Activated naive CD4-positive, alpha-beta T cell (primary cell): ENCODE measurements around the gene RAB5A.
"Not testable (repeated sequence)": the region's sequence is repeated elsewhere in the genome, so short reads cannot be mapped to it uniquely, and the experiment has no call there.

Source experiments
- DNase-seq, 4 experiments: peaks; one replicate each; lab custom pipeline; 2025; lab: John Stamatoyannopoulos, UW

The RAB5A gene, protein sequence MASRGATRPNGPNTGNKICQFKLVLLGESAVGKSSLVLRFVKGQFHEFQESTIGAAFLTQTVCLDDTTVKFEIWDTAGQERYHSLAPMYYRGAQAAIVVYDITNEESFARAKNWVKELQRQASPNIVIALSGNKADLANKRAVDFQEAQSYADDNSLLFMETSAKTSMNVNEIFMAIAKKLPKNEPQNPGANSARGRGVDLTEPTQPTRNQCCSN

DNA sequence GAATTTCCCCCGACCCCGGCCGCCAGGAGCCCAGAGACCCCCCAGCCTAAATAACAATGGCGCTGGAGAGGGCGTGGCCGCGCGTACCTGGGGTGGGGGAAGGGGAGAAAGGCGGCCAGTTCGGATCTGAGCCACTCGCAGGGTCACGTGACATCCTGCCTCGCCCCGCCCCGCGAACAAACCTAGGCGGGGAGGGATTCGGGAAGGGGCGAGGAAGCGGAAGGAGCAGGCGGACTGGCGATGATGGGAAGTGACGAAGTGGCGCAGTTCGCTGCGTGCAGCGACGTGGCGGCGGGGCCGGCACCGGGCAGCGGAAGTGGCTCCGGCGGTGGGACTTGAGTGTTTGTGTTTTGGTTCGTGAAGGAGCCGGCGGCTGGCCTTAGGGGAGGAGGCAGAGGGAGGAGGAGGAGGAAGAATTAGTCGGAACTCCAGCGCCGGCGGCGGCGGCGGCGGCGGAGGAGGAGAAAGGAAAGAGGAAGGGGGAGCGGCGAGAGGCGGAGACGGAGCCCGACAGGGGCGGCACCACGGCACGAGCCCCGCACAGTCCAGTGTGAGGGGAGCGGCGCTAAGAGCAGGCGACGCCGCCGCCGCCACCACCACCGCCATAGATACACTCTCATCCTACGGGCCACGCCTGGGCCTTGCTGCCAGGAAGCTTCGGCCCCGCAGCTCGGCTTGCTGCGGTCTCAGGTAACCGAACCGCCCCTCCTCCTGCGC is at the start of gene RAB5A:
Gene RAB5A (plus strand): TSS at position 266 of the 717 bp plus-strand sequence. CDS start 3,802 bp downstream, outside the sequence.
- DNase-seq: peak; percentile 84 to 94 (median 88)

DNA sequence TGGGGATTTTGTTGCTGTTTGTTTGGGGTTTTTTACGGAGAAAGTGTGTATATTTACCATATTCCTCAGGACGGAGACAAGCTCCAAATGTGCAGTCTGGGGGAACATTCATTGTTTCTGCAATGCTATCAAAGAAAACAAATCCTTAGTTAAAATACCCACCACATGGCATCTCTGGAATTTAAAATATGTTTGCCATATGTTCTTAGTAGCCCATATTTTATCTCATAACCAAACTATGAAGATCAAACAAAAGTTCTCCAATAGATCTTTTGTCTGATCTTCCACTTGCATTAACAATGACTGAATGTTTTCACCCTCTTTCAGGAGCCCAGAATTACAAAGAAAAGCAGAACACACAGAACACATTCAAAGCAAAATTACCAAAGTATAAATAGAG is 48.2 kb upstream of the RAB5A start:
- no peak for DNase-seq

DNA sequence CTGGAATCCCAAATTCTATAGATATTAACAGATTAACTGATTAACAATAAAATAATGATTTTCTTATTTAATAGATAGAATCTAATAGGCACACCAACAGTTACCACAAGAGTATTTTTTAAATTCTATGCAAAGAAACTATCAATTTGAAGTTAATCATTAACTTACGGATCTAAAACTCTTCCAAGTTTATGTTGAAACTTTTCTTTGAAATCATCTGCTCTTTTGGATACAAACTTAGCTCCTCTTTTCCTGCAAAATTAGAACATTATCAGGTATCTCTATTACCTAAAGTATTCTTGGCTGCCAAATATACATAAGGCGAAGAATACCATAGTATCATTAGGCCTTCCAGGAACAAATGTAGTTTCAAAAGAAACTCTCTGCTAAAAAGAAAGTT is 47.6 kb upstream of the RAB5A start:
- DNase-seq: no peak

DNA sequence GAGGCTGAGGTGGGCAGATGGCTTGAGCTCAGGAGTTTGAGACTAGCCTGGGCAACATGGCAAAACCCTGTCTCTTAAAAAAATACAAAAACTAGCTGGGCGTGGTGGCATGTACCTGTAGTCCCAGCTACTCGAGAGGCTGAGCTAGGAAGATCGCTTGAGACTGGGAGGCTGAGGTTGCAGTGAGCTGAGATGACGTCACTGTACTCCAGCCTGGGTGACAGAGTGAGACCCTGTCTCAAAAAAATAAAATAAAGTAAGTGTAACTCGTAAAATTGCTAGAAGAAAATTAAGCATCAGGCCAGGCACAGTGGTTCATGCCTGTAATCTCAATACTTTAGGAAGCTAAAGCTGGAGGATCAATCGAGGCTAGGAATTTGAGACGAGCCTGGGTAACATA is 47.1 kb upstream of the RAB5A start:
- DNase-seq: not testable (repeated sequence)

DNA sequence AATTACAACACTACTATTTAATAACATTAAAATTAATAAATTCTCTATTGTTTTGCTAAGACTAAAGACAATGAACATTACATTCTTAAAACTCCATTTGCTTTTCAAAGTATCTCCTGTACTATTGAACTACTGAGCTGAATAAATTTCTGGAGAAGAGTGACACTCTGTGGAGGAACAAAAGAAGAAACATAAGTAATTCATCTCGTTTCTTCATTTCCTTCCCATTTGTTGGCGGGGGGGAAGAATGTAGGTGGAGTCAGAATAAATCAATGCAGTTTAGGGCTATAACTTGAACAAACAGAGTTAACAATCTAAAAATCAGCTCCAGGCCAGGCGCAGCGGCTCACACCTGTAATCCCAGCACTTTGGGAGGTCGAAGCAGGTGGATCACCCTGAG is 45.6 kb upstream of the RAB5A start:
- DNase-seq: no peak

DNA sequence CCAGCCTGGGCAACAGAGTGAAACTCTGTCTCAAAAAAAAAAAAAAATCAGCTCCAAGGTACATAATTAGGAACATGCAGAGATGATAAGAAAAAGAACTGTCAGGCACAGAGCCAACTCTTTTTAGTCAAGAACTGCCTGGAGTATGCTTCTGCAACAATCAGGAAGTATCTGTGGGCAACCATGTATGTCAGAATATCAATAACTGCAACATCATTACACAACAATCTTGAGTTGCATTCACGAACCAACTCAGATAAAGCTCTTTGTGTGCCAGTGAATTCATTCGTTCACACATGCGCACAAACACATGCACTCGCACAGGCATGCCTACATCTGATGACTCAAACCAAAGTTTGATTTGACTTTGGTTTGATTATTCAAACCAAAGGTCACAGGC is 45.0 kb upstream of the RAB5A start:
- DNase-seq: no peak

DNA sequence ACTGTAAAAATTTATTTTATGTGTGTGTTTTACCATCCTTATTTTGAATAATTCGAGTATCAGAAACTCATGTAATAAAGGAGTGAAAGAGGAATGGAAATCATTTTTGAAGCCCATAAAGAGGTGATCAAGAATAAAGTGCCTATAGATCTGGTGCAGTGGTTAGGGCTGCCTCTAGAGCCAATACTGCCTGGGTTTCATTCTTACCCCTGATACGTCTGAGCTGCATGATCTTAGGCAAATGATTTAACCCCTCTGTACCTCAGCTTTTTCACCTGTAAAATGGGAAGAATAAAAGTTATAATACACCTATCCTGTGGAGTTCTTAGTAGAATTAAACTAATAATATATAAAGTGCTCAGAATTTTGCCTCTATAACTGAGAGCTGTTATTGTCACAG is 43.2 kb upstream of the RAB5A start:
- no peak for DNase-seq

DNA sequence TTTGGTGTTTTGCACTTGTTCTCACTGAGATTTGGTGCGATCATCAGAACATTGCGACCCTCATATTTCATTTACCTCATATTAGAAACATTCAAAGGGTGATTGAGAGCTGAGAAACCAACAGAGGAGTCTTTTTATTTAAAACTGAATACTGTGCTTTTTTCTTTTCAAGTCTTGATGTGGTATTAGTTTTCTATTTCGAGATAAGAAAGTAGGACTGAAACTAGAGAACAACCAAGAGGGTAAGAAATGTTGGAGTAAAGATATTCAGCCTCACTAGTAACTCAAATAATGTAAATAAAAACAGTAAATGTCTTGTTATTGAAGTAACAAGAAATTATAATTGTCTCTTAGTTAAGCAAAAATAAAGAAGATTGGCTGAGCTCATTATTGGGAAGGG is 39.4 kb upstream of the RAB5A start:
- DNase-seq: no peak

DNA sequence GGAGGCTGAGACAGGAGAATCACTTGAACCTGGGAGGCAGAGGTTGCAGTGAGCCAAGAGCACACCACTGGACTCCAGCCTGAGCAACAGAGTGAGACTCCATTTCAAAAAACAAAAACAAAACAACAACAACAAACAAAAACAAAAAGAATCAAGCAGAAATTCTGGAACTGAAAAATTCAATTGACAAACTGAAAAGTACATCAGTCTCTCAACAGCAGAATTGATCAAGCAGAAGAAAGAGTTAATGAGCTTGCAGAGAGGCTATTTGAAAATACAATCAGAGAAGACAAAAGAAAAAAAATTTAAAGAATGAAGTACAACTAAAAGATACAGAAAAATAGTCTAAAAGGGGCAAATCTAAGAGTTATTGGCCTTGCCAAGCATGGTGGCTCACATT is 35.4 kb upstream of the RAB5A start:
- DNase-seq: no peak

DNA sequence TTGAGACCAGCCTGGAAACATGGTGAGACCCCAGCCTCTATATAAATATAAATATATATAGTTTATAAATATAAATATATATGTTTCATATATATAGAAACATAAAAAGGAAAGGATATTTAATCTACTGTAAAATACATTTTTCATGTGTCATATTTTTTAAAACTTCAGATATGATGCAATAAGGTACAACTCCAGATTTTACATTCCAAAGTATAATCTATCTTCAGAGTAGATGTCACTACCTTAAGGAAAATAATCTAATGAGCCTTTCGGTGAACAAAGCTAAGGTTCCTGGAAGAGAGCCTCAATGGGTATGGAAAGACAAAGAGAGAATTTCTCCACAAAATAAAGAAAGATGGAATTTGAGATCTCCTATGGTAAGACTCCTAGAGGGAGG is 29.7 kb upstream of the RAB5A start:
- no peak for DNase-seq

DNA sequence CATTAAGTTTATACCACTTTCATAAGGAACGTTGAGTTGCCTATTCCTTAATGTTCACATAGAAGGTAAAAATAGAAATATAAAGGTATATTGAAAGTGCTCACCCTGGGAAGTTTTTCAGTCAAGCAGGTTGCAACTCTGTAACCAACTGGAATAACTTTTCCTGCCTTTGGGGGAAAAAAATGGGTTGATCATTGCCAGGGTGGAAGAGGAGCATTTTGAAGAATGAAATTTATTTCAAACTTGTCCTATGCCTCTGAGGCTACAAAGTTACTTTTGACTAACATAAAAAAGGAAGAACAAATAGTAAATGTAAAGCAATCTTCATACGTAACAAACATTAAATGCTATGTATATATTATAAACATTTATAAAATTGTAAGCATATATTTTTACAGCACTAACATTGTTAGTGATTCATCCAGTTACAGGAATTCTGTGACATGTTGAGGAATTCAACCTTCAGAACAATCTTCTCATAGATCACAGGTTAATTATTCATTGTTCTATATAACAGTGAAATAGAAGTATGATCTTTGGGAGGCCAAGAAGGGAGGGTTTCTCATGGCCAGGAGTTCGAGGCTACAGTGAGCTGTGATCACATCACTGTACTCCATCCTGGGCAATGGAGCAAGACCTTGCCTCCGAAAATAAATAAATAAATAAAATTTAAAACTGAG is 26.4 kb upstream of the RAB5A start:
- DNase-seq: no peak

DNA sequence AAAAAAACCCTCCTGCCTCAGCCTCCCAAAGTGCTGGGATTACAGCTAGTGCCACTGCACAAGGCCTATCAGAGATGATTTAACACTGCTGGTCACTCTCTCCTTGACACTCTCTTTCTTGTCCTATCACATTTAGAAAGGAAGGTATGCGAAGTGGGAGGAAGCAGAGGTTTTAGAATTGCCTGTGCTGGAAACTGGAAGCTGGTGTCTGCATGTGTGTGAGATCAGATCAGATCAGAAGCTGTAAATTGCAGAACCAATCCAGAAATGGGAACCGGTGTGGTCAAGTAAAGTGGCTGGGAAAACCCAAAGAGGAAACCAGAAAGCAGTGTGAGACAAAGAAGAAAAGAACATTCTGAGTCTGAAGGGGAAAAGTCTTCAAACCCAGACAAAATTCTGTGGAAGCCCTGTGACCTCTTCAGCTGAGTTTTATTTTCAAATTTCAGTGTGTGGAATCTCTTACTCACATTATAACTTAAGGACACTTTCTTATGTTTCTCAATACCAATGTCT is 15.7 kb upstream of the RAB5A start:
- no peak for DNase-seq

DNA sequence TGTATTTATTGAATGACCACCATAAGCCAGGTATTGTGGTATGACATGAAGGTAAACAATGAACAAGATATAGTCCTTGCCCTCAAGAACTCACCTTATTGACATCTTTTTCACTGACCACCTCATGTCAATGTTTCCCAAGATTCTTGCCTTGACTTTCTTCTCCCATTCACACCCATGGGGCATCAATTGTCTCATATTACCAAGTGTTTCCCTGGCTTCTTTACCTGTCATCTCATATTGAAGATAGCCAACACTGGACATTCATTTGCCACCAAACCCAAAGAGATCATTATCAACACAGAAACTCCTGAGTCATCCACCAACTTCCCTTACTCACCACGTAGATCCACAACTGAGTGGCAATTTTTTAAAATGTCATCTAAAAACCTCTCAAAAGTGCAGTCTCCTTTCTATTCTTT is 15.1 kb upstream of the RAB5A start:
- no peak for DNase-seq

DNA sequence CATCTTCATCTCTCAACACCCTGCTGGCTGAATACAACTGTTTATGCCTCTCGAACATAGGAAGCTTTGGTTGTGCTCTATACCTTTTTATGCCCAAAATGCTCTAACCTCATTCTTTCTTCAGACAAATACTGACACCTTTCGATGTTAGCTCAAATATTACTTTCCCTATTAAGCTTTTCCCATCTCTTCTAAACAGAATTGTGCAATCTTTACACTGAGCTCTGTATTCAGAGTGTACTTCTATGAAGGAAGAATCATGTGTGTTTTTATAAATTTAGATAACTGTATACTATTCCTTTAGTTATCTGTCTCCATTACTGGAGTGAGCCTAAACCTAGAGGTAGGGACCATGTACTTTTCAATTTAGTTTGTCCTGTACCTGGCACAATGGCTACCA is 14.5 kb upstream of the RAB5A start:
- no peak for DNase-seq

DNA sequence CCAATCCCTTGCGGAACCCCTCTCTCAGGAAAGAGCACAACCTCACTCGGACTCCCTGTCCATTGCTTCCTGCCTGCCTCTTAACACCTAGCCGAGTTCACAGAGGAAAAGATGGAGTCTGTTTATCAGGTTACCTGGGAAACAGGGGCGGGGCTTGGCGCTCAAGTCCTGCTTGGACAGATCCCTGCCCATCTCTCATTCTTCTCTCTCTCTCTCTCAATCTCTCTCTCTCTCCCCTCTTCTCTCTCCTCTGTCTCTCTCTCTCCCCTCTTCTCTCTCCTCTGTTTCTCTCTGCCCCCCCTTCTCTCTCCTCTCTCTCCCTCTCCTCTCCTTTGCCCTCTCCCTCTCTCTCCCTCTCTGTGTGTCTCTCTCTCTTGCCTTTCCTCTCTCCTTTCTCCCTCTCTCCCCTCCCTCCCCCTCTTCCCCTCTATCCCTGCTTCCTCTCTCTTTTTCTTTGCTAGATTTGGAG is 12.8 kb upstream of the RAB5A start, which contains the start of gene EFHB:
Gene EFHB (minus strand): TSS at position 120 of the 469 bp plus-strand sequence. CDS start 199 bp downstream, outside the sequence.
- DNase-seq: no peak

DNA sequence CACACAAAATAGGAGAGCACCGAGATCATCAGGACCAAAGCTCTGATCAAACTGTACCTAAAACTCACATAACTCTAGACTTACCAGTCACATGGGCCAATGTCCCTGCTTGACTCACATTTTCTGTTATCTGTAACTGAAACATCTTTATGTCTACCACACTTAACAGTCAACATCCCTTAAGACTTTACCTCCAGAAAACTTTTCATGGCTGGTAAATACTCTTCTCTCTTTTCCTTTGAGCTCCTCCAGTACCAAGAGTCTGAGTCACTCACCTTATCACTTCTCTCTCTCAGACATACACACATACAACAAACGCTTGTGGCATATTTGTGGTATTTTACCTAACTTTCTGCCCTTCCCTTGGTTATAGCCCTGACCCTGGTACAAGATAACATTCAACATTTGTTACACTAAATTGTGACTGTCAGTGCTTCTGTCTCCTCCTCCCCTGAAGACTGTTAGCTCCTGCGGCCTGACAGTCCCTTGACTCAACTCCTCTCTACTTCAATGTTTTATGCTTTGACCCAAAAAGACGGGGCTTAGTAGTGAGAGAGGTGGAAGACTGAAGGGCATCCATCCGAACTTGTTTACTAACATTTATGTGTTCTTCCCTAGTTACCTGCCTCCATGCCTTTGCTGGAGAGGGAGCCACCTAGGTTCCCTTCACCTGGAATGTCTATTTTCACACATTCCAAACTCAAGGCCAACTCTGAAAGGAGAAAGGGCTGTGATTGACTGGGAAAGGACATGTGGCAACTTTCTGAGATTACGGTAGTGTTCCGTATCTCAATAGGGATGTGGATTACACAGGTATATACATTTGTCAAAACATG is 9.2 kb upstream of the RAB5A start:
- DNase-seq: no peak

DNA sequence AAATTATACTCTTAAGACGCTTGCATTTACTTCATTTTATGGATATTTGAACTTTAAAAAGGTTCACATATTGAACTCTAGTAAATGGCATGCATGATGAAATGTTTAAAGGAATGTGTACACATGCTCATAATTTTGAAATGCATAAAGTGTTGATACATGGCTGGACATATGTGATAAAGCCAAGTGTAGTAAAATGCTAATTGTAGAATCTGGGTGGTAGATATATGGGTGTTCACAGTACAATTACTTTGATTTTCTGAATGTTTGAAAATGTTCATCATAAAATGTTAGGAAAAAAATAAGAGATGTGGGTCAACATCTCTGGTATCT is 8.6 kb upstream of the RAB5A start:
- DNase-seq: no peak

DNA sequence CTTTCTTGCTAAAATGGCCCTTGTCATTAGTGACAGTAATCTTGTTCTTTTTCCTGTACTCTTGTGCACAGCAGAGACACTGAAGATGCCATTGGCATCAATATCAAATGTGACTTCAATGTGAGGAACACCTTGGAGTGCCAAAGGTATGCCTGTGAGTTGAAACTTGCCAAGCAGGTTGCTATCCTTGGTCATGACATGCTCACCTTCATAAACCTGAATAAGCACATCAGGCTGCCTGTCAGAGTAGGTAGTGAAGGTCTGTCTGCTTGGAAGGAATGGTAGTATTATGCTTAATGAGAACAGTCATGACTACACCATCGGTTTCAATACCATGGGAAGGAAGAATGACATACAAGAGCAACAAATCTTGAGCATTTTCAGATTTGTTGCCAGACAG is 6.3 kb upstream of the RAB5A start:
- DNase-seq: no peak

DNA sequence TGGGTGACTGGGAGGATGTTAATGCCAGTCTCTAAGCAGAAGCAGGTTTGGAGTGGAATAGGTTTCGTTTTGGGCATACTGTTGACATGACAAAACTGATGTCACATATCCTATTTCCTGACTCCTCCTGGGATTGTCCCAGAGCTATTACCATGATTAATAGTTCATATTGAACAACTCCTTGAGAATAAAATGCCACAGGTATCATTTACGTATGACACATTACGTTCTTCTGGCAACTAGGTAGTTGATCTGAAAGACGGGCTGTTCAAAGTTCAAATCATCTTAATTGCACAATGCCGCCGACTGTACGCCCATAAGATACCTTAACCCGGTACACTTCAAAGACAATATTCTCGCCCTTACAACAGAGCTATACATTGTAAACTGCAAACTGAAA is 1.4 kb upstream of the RAB5A start:
- no peak for DNase-seq

DNA sequence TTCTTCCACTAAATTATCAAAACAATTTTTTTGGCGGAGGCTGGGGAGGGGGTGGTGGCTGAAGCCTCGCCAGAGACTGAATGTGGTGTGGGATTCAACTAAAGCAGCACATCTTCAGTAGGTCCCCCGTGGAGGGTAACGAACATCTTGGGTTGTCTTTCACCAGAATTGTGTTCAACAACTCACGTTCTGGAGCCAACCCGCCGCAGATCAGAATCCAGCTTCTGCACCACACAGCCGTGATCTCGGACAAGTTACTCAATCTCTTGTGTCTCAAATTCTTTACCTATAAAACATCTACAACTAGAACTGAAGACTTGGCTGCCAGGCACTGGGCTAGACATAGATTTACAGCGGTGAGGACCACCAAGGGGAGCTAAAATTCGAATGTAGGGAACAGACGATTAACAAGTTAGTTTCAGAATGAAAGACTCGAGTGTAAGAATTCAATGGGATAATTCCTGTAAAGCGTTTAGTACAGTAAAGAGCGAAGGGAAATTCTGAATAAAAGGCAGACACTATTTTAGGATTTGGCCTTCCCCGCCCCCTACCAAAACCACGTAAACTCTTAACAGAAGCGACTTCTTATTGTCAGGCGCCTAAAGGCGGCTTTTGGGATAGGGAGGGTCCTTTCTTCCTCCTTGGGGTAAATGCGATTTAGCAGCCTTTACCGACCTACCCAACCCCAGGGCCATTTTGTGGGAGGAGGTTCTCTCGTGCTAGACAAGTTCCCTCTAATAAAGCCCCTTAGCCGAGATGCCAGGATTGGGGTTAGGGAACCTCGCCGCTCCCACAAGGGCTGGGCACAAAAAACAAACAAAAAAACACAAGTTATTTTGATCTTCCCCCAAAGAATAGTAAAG is 697 bp upstream of the RAB5A start:
- no peak for DNase-seq
